HG03354 (cell line): ENCODE results near the gene TGIF1.
"Not testable (repeated sequence)": the region's sequence is repeated elsewhere in the genome, so short reads cannot be mapped to it uniquely, and the experiment has no call there.

Source experiments
- ATAC-seq: cut with Tn5 transposase; IDR thresholded peaks from one replicate; pipeline ENCODE4 v1.9.1; 2021; ENCODE audit warnings: mild to moderate bottlenecking; ENCODE audit not compliant: unreplicated experiment, poor library complexity, severe bottlenecking

The TGIF1 gene

GRCh38 chr18:3450012-3450798 lies at the start of gene TGIF1:
TSS of gene TGIF1 (plus strand) at chr18:3450172. CDS start at chr18:3450490, 318 bp downstream.
- no peak for ATAC-seq

GRCh38 chr18:3400567-3401296 lies 49.2 kb upstream of the TGIF1 start:
- no peak for ATAC-seq

- ATAC-seq = peak; percentile 93
Observed at GRCh38 chr18:3401669-3402620, 48.0 kb upstream of the TGIF1 start.

DNA sequence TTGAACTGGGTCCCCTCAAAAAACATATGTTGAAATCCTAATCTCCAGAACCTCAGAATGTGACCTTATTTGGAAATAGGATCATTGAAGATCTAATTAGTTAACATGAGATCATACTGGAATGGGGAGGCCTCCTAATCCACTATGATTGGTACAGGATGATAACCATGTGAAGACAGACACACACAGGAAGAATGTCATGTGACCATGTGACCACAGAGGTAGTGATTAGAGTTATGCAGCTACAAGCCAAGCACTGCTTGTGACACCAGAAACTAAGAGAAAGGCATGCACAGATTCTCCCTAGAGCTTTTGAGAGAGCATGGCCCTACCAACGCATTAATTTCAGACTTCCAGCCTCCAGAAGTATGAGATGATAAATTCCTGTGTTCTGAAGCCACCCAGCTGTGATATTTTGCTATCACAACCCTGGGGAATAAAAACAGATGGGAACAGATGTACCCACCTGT lies 47.0 kb upstream of the TGIF1 start:
- ATAC-seq = no peak

- ATAC-seq = no peak
Observed at GRCh38 chr18:3405713-3406112, 44.3 kb upstream of the TGIF1 start.

GRCh38 chr18:3408107-3408506 lies 41.9 kb upstream of the TGIF1 start:
- no peak for ATAC-seq

DNA sequence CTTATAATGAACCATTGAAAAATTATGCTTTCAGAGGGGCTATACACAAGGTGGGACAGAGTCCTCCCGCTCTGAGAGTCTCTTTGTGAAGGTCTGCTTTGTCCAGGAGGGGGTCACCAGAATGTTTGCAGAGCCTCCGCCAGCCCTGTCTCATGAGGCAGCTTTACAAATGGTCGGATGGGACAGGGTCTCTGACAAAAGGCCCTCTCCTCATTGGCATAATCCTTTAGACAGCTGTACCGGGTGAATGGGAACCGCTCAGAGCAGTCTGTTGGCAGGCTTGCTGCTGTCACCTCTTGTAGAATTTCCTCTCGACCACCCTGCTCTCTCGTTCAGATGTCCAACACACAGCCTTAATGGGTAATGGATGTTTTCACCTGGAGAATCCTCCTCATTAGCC lies 40.2 kb upstream of the TGIF1 start:
- ATAC-seq = no peak

DNA sequence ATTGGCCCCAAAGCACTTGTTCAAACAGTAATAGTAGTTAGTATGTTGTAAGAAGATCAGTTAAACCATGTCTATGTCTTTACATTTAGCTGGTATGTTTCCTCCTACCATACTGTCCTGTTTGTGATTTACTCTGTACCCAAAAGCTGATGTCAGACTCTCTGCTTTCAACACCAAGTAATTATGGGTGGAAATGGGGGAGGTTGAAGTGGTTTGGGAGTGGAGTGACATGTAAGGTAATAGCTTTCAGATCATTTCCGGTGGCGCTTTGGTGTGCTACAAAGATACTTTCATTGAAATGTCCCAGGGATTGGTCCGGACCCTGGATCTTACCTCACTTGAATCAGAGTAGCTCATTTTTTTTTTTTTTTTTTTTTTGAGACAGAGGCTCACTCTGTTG lies 39.7 kb upstream of the TGIF1 start:
- ATAC-seq = no peak

GRCh38 chr18:3410876-3411275 lies 39.1 kb upstream of the TGIF1 start:
- ATAC-seq = not testable (repeated sequence)

- no peak for ATAC-seq
Observed at GRCh38 chr18:3411327-3411726, 38.6 kb upstream of the TGIF1 start.

GRCh38 chr18:3411854-3412268 lies 38.1 kb upstream of the TGIF1 start:
- ATAC-seq = no peak

DNA sequence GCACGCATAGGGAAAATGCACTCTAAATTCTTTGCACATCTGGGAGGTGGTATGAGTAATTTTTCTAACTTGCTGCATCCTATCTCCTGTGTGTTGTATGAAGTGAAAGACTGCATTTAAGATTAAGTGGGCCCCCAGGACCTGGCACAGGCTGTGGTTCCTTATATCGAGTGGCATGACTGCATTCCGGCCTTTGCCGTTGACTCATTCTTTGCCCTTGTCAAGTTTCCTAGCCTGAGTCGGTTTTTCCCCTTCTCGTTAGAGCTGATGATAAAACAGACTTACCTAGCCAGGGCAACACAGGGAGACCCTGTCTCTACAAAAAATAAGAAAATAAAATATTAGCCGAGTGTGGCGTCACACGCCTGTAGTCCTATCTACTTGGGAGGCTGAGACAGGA lies 37.4 kb upstream of the TGIF1 start:
- ATAC-seq = not testable (repeated sequence)

DNA sequence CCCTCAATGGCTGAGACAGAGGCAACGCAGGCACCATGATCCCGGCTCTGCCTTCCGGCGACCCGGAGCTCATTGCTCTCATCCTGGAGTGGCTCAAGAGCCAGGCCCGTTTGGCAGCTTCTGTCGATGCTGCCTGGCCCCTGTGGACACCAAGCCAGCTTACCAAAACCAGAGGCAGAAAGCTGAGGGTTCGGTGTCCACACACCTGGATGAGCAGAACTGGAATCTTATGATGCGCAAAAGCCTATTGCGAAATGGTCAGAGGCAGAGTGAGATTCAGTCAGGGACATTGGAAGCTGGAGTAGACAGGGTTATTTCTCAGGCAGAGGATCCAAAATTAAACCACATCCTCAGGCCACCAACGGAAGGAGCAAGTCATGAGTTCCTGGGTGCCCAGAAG lies 34.9 kb upstream of the TGIF1 start:
- no peak for ATAC-seq

DNA sequence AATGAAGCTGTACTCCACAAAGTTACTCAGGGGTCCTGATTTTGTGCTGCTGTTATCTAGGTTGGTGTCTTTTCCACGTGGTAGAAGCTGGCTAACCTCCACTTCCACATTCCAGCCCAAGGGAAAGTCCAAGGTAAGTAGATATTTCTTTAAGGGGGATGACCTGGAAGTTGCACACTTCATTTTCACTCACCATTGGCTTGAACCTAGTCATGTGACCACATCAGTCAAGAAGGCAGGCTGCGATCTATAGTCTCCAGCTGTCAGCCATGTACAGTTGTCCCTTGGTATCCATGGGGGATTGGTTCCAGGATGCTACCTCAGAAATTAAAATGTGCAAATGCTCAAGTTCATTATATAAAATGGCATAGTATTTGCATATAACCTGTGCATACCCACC lies 31.9 kb upstream of the TGIF1 start:
- no peak for ATAC-seq

GRCh38 chr18:3420919-3421279 lies 29.1 kb upstream of the TGIF1 start:
- ATAC-seq = no peak

DNA sequence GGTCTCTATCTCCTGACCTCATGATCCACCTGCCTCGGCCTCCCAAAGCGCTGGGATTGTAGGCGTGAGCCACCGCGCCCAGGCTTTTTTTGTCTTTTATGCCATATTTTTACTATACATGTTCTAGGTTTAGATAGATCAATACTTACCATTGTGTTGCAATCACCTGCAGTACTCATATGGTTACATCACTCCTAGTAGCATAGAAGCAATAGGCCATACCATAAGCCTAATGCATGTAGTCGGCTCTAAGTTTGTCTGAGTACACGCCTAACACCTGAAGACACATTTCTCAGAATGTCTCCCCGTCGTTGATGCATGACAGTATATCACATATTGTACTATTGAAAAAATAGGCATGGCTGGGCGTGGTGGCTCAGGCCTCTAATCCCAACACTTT lies 27.1 kb upstream of the TGIF1 start:
- ATAC-seq = no peak

GRCh38 chr18:3424280-3424890 lies 25.6 kb upstream of the TGIF1 start:
- ATAC-seq = no peak

GRCh38 chr18:3425030-3425429 lies 24.9 kb upstream of the TGIF1 start:
- ATAC-seq = no peak

DNA sequence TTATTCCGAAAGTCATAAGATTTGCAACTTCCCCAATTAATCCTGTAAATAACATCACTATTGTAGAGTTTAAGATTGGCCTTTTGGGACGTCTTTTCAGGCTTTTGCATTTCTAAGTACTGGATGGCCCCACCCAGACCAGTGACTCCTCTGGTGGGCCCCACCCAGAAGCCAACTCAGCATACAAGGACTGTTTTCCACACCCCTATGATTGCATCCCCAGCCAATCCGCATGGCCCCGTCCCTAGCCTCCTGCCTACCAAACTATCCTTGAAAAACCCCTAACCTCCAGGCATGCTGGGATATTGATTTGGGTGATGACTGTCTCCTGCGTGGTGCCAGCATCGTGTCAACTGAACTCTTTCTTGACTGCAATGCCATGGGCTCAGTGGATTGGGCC lies 24.5 kb upstream of the TGIF1 start:
- no peak for ATAC-seq

- no peak for ATAC-seq
Observed at GRCh38 chr18:3426074-3426473, 23.9 kb upstream of the TGIF1 start.
